H1 (cell line): ENCODE measurements around the gene EIF3B. TPM values are rescaled to one million over a fixed set of nuclear protein-coding genes. Genes with fewer than 3 reads are reported as not detected.

Source experiments
- CTCF ChIA-PET: fragments of 300-600 bp; sonication (Branson Sonifier 250); formaldehyde crosslinking; loops from one replicate; lab custom pipeline; 2021; ENCODE audit not compliant: partially characterized antibody; lab: Charles Lee
- POLR2A ChIA-PET: fragments of 300-600 bp; sonication (Branson Sonifier 250); formaldehyde crosslinking; loops from one replicate; lab custom pipeline; 2021; ENCODE audit warnings: inconsistent platforms; ENCODE audit not compliant: partially characterized antibody; lab: Charles Lee
- DNase-seq, 2 experiments: peaks; one replicate each; pipeline versions ENCODE4 v3.0.0 to v3.0.0-alpha.2; 2010 to 2022; ENCODE audit warnings: low spot score in 2 of 2, low read depth in 1 of 2, mixed read lengths in 1 of 2
- FAIRE-seq: peaks from 2 replicates; lab custom pipeline; 2011; peaks lifted over from hg19 to GRCh38; lab: Jason Lieb, UNC
- H2AFZ ChIP-seq: 2 replicates; pipeline ENCODE4 v1.8.1; 2012; ENCODE audit warnings: low read length, inconsistent platforms
- H2AK5ac ChIP-seq: 2 replicates; pipeline ENCODE4 v1.6.1; 2013; ENCODE audit warnings: low read depth, low read length
- H2BK120ac ChIP-seq: replicated peaks from 2 replicates; pipeline ENCODE3; 2013; ENCODE audit warnings: low read depth, low read length, inconsistent platforms
- H2BK12ac ChIP-seq: 2 replicates; pipeline ENCODE4 v1.6.1; 2013; ENCODE audit warnings: low read depth, low read length
- H2BK15ac ChIP-seq: 2 replicates; pipeline ENCODE4 v1.6.1; 2013; ENCODE audit warnings: low read length
- H2BK20ac ChIP-seq: 2 replicates; pipeline ENCODE4 v1.6.1; 2013; ENCODE audit warnings: low read length
- H2BK5ac ChIP-seq: 2 replicates; pipeline ENCODE4 v1.6.1; 2013; ENCODE audit warnings: low read depth, low read length
- H3K14ac ChIP-seq: 2 replicates; pipeline ENCODE4 v1.6.1; 2013; ENCODE audit warnings: inconsistent platforms; ENCODE audit not compliant: insufficient read length
- H3K18ac ChIP-seq: 2 replicates; pipeline ENCODE4 v1.6.1; 2013; ENCODE audit warnings: low read length; ENCODE audit errors: extremely low read depth
- H3K23ac ChIP-seq: 2 replicates; pipeline ENCODE4 v1.6.1; 2013; ENCODE audit warnings: inconsistent platforms; ENCODE audit not compliant: insufficient read length
- H3K23me2 ChIP-seq: 2 replicates; pipeline ENCODE4 v1.6.1; 2013; ENCODE audit warnings: low read depth, low read length
- H3K27ac ChIP-seq: 2 replicates; pipeline ENCODE4 v1.6.1; 2011; ENCODE audit warnings: low read depth, low read length, inconsistent platforms
- H3K27me3 ChIP-seq, 4 experiments: replicated peaks in 1 of 4; 1 replicate in 1 of 4; 2 replicates in 3 of 4; pipeline versions ENCODE4 v1.6.1 to v1.8.1; 2011 to 2013; ENCODE audit warnings: low read length in 3 of 4, mild to moderate bottlenecking in 3 of 4, inconsistent platforms in 2 of 4, mixed read lengths in 2 of 4, moderate library complexity in 1 of 4; ENCODE audit not compliant: control insufficient read depth in 3 of 4, insufficient read depth in 3 of 4; ENCODE audit errors: extremely low read depth in 1 of 4
- H3K36me3 ChIP-seq, 4 experiments: 2 replicates each; pipeline versions ENCODE4 v1.6.1 to v1.8.1; 2011 to 2013; ENCODE audit warnings: mild to moderate bottlenecking in 4 of 4, low read length in 3 of 4, moderate library complexity in 2 of 4, control low read depth in 1 of 4, inconsistent platforms in 1 of 4; ENCODE audit not compliant: insufficient read depth in 4 of 4, control insufficient read depth in 2 of 4
- H3K4ac ChIP-seq: replicated peaks from 2 replicates; pipeline ENCODE3; 2013; ENCODE audit warnings: low read length, low read depth, mixed read lengths, inconsistent platforms; ENCODE audit not compliant: insufficient read length
- H3K4me1 ChIP-seq, 4 experiments: replicated peaks in 1 of 4; 1 replicate in 1 of 4; 2 replicates in 3 of 4; pipeline versions ENCODE4 v1.6.1 to v1.8.1; 2011 to 2013; ENCODE audit warnings: low read length in 3 of 4, inconsistent platforms in 2 of 4, mixed read lengths in 1 of 4; ENCODE audit not compliant: insufficient read depth in 4 of 4, control insufficient read depth in 3 of 4
- H3K4me2 ChIP-seq, 2 experiments: 2 replicates each; pipeline versions ENCODE4 v1.6.1 to v1.8.1; 2011 to 2013; ENCODE audit warnings: low read depth in 2 of 2, low read length in 2 of 2, control low read depth in 1 of 2, inconsistent platforms in 1 of 2, mild to moderate bottlenecking in 1 of 2; ENCODE audit not compliant: insufficient read depth in 1 of 2
- H3K4me3 ChIP-seq, 4 experiments: fragments of 200-600, 300-600 bp in 1 of 4; sonication (generic), shearing (Covaris generic), sonication (Bioruptor Twin) in 1 of 4; 2 replicates each; pipeline versions ENCODE4 v1.5.1 to v1.8.1; 2011 to 2016; ENCODE audit warnings: low read length in 4 of 4, low read depth in 3 of 4, control low read depth in 2 of 4, inconsistent platforms in 2 of 4, mild to moderate bottlenecking in 2 of 4, mixed read lengths in 1 of 4, moderate library complexity in 1 of 4; ENCODE audit not compliant: insufficient read depth in 2 of 4; ENCODE audit errors: extremely low read depth in 1 of 4
- H3K56ac ChIP-seq: replicated peaks from 2 replicates; pipeline ENCODE3; 2013; ENCODE audit warnings: low read depth, mild to moderate bottlenecking, mixed read lengths, low read length, inconsistent platforms; ENCODE audit not compliant: insufficient read length
- H3K79me1 ChIP-seq: 2 replicates; pipeline ENCODE4 v1.6.1; 2013; ENCODE audit warnings: low read depth, low read length, control low read depth
- H3K79me2 ChIP-seq, 2 experiments: 2 replicates each; pipeline versions ENCODE4 v1.6.1 to v1.8.1; 2012 to 2013; ENCODE audit warnings: low read length in 2 of 2, mild to moderate bottlenecking in 2 of 2, inconsistent platforms in 1 of 2; ENCODE audit not compliant: insufficient read depth in 2 of 2, control insufficient read depth in 1 of 2
- H3K9ac ChIP-seq, 4 experiments: replicated peaks in 1 of 4; 1 replicate in 1 of 4; 2 replicates in 3 of 4; pipeline versions ENCODE4 v1.6.1 to v1.8.1; 2011 to 2013; ENCODE audit warnings: low read depth in 3 of 4, low read length in 3 of 4, control low read depth in 2 of 4, mild to moderate bottlenecking in 2 of 4, moderate library complexity in 2 of 4, inconsistent platforms in 1 of 4; ENCODE audit errors: extremely low read depth in 1 of 4
- H3K9me3 ChIP-seq, 2 experiments: 2 replicates each; pipeline versions ENCODE4 v1.6.1 to v1.8.1; 2012 to 2013; ENCODE audit warnings: mild to moderate bottlenecking in 2 of 2, moderate library complexity in 2 of 2, control low read depth in 1 of 2, inconsistent platforms in 1 of 2, low read depth in 1 of 2, low read length in 1 of 2, mixed read lengths in 1 of 2; ENCODE audit not compliant: insufficient read depth in 2 of 2
- H4K20me1 ChIP-seq, 2 experiments: replicated peaks in 1 of 2; 2 replicates each; pipeline versions ENCODE3 to v1.8.1; 2011 to 2013; ENCODE audit warnings: inconsistent platforms in 2 of 2, low read length in 2 of 2, mild to moderate bottlenecking in 1 of 2; ENCODE audit not compliant: insufficient read depth in 2 of 2, control insufficient read depth in 1 of 2
- H4K5ac ChIP-seq: 2 replicates; pipeline ENCODE4 v1.6.1; 2013; ENCODE audit warnings: low read length, low read depth, mixed read lengths, inconsistent platforms; ENCODE audit not compliant: insufficient read length
- H4K8ac ChIP-seq: 2 replicates; pipeline ENCODE4 v1.8.0; 2013; ENCODE audit warnings: mild to moderate bottlenecking, moderate library complexity, low read length, inconsistent platforms; ENCODE audit not compliant: insufficient read depth; ENCODE audit errors: extremely low read depth
- H4K91ac ChIP-seq: replicated peaks from 2 replicates; pipeline ENCODE3; 2013; ENCODE audit warnings: low read length, mixed read lengths, inconsistent platforms; ENCODE audit not compliant: insufficient read length
- SUZ12 ChIP-seq: fragments of 200-600 bp; sonication (generic); IDR thresholded peaks from 2 replicates; pipeline ENCODE4 v1.6.1; 2012; ENCODE audit warnings: mild to moderate bottlenecking, inconsistent platforms, low read length, moderate library complexity, mixed read lengths
- WGBS, 2 experiments: shearing (Covaris generic) in 1 of 2; methylation state at CpG; one replicate each; pipeline versions ENCODE4 v1.1.6 to v1.1.7; 2013 to 2015; ENCODE audit warnings: low lambda C conversion rate in 2 of 2, mixed read lengths in 2 of 2, inconsistent platforms in 1 of 2, low coverage in 1 of 2, missing lambda C conversion rate in 1 of 2; ENCODE audit not compliant: insufficient replicate concordance in 2 of 2, insufficient coverage in 1 of 2, insufficient read length in 1 of 2; ENCODE audit errors: extremely low coverage in 1 of 2, missing lambda C conversion rate in 1 of 2; 5-methylcytosine and 5-hydroxymethylcytosine counted together
- polyA plus RNA-seq, 7 experiments: library from polyadenylated mRNA; depleted of rRNA in 3 of 7; stranded (reverse) in 5 of 7; unstranded in 2 of 7; fragments of >200 nt in 5 of 7; fragments of 200-250 nt in 2 of 7; gene quantifications; 1 replicate in 5 of 7; 2 replicates in 1 of 7; 4 replicates in 1 of 7; pipeline versions ENCODE4 v1.2.1 to v1.2.3, GENCODE V29; 2011 to 2013; ENCODE audit warnings: missing spikeins in 2 of 7, mixed read lengths in 2 of 7
- total RNA-seq: library from RNA; stranded (reverse); fragmentation: NEBNext Ultra II Directional; extraction: Animal tissue kit (Norgen Biotek cat#: 25700); gene quantifications from 2 replicates; pipeline ENCODE4 v1.2.1, GENCODE V29; 2021

The EIF3B gene
- total and polyA plus RNA-seq, 2 of the 8 experiments (the other 6 are each of a cell fraction or from before 2014, with no cell fraction given), result 167 to 316 TPM

GRCh38 chr7:2369139-2369538 lies 14.5 kb downstream of the EIF3B start:
- no peak overlapping the region for H3K27ac ChIP-seq
- ChIA-PET POLR2A (interaction anchor here (1.7 to 12.3 kb wide), 4 partner anchors 10 to 15 kb away, joined by 4 to 69 read pairs (median 20); partner anchors contain the start of gene EIF3B), CTCF (interaction anchor here (1.0 to 3.2 kb wide), 2 partner anchors 8 to 64 kb away, joined by 5 to 21 read pairs; no protein-coding TSS in a partner anchor)
- no peaks in the 10 kb centered on the region; a peak in 1 of 7 replicates for H3K27me3 ChIP-seq
- H2BK5ac ChIP-seq, result no peak overlapping the region
- H3K23me2 ChIP-seq, result no peaks in the 10 kb centered on the region
- H3K56ac ChIP-seq, result no peak overlapping the region
- no peak overlapping the region for H4K8ac ChIP-seq
- no peaks in the 10 kb centered on the region for H3K9me3 ChIP-seq
- FAIRE-seq (no peak), DNase-seq (no peak)
- no peaks in the 10 kb centered on the region for H3K4me1 ChIP-seq
- peaks cover 0 to 15% of the 10 kb centered on the region in 2 experiments; a peak in 1 of 4 replicates for H3K79me2 ChIP-seq
- no peak overlapping the region for H3K23ac ChIP-seq
- no peak overlapping the region for H3K4ac ChIP-seq
- no peak overlapping the region for H2BK12ac ChIP-seq
- TF ChIP-seq SUZ12, result no peak
- no peak overlapping the region for H3K18ac ChIP-seq
- H4K5ac ChIP-seq, result no peak overlapping the region
- H2BK15ac ChIP-seq, result no peak overlapping the region
- H2BK20ac ChIP-seq, result no peak overlapping the region
- H3K9ac ChIP-seq, result no peak overlapping the region
- 97% methylated on average over 10 of the region's 10 CpGs; no CpG with 5 or more reads in 1 of the 2 experiments for WGBS, 2 experiments
- no peak overlapping the region for H4K91ac ChIP-seq
- H3K4me2 ChIP-seq, result no peak overlapping the region
- no peak overlapping the region for H3K4me3 ChIP-seq
- peaks cover 7% of the 10 kb centered on the region for H3K79me1 ChIP-seq
- H3K14ac ChIP-seq, result no peak overlapping the region
- no peak overlapping the region for H2AFZ ChIP-seq
- peaks cover 73 to 98% (median 91%) of the 10 kb centered on the region in 4 experiments for H3K36me3 ChIP-seq
- no peak overlapping the region for H2BK120ac ChIP-seq
- H4K20me1 ChIP-seq, result peaks cover 10 to 24% of the 10 kb centered on the region in 2 experiments
- H2AK5ac ChIP-seq, result no peak overlapping the region
